HEK293T (cell line): ENCODE data around the gene MEF2B.
"Not testable (repeated sequence)": the region's sequence is repeated elsewhere in the genome, so short reads cannot be mapped to it uniquely, and the experiment has no call there.

ENCODE experiments used
- CTCF ChIA-PET: fragments of 350-600 bp; formaldehyde crosslinking; extraction: SDS; loops from one replicate; lab custom pipeline; 2021; ENCODE audit warnings: antibody characterized with exemption, inconsistent platforms; lab: Yijun Ruan, JAX
- POLR2A ChIA-PET: fragments of 350-600 bp; formaldehyde crosslinking; extraction: SDS; loops from one replicate; lab custom pipeline; 2020; ENCODE audit warnings: antibody characterized with exemption, inconsistent platforms; lab: Yijun Ruan, JAX
- DNase-seq: peaks from one replicate; pipeline ENCODE4 v3.0.0; 2012; ENCODE audit warnings: mixed read lengths; ENCODE audit errors: extremely low spot score
- ARNT ChIP-seq: fragments of 450-650 bp; IDR thresholded peaks from 2 replicates; pipeline ENCODE4 v1.6.1; 2017; ENCODE audit warnings: mild to moderate bottlenecking
- BHLHE40 ChIP-seq: fragments of 450-650 bp; IDR thresholded peaks from 2 replicates; pipeline ENCODE4 v1.6.1; 2016; ENCODE audit warnings: mild to moderate bottlenecking, moderate library complexity, borderline replicate concordance
- CTBP1 ChIP-seq: fragments of 450-650 bp; IDR thresholded peaks from 2 replicates; pipeline ENCODE4 v1.6.1; 2016; ENCODE audit warnings: borderline replicate concordance
- ELF4 ChIP-seq: fragments of 450-650 bp; IDR thresholded peaks from 2 replicates; pipeline ENCODE4 v1.6.1; 2017; ENCODE audit warnings: antibody characterized with exemption
- FOXA1 ChIP-seq: fragments of 450-650 bp; IDR thresholded peaks from 2 replicates; pipeline ENCODE4 v1.6.1; 2016; ENCODE audit warnings: mild to moderate bottlenecking
- FOXK2 ChIP-seq: fragments of 450-650 bp; IDR thresholded peaks from 2 replicates; pipeline ENCODE4 v1.6.1; 2016; ENCODE audit warnings: mild to moderate bottlenecking
- FOXM1 ChIP-seq: fragments of 450-650 bp; IDR thresholded peaks from 2 replicates; pipeline ENCODE4 v1.6.1; 2017; ENCODE audit warnings: mild to moderate bottlenecking, borderline replicate concordance
- HDGF ChIP-seq: fragments of 450-650 bp; IDR thresholded peaks from 2 replicates; pipeline ENCODE4 v1.6.1; 2017; ENCODE audit warnings: antibody characterized with exemption, borderline replicate concordance
- L3MBTL2 ChIP-seq: fragments of 450-650 bp; conservative IDR thresholded peaks from 2 replicates; pipeline ENCODE4 v1.6.1; 2016; ENCODE audit warnings: mild to moderate bottlenecking
- LEF1 ChIP-seq: fragments of 450-650 bp; IDR thresholded peaks from 2 replicates; pipeline ENCODE4 v1.6.1; 2017; ENCODE audit warnings: mild to moderate bottlenecking, borderline replicate concordance
- NFRKB ChIP-seq: fragments of 450-650 bp; IDR thresholded peaks from 2 replicates; pipeline ENCODE4 v1.6.1; 2016; ENCODE audit warnings: mild to moderate bottlenecking, moderate library complexity
- PKNOX1 ChIP-seq: fragments of 450-650 bp; IDR thresholded peaks from 2 replicates; pipeline ENCODE4 v1.6.1; 2016
- SP1 ChIP-seq: fragments of 450-650 bp; IDR thresholded peaks from 2 replicates; pipeline ENCODE4 v1.6.1; 2017
- SUZ12 ChIP-seq: fragments of 450-650 bp; IDR thresholded peaks from 2 replicates; pipeline ENCODE4 v1.6.1; 2016; ENCODE audit warnings: mild to moderate bottlenecking
- TARDBP ChIP-seq: fragments of 450-650 bp; IDR thresholded peaks from 2 replicates; pipeline ENCODE4 v1.6.1; 2016
- ZNF384 ChIP-seq: fragments of 450-650 bp; IDR thresholded peaks from 2 replicates; pipeline ENCODE4 v1.6.1; 2016

Gene MEF2B

DNA sequence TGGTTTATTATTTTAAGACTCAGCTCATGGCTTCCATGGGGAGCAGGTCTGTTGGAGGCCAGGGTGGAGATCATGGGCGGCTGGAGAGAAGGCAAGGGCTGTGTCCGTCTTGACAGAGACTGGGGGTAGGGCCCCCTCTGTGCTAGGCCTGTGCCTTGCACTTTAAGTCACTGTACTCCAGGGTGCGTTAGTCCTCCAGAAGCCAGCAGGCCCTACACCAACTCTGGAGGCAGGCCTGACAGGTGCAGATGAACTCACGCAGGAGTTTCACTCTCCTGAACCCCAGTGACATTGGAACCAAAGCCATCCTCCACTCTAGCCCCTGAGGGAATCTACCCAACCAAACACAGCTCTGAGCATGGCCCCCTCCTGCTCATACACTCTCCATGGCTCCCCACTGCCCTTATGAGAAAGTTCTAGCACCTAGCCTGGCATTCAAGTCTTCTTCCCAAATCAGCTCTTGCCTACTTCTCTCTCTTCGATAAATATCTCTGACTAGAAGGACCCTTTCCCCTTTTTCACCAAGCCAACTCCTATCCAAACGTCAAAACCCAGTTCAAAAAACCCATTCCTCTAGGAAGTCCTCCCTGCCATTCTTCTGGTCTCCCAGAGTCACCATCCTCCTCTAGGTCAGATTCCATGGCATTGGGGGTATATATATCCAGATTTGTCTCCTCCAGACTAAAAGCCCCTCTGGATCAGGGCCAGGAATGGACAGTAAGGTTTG lies 15.1 kb downstream of the MEF2B start:
- TF ChIP-seq LEF1: no peak
- no peak for TF ChIP-seq FOXM1
- no peak for TF ChIP-seq BHLHE40
- no peak for TF ChIP-seq SUZ12
- TF ChIP-seq L3MBTL2: no peak
- no peak for TF ChIP-seq ARNT
- TF ChIP-seq CTBP1: no peak
- TF ChIP-seq FOXA1: no peak
- no peak for TF ChIP-seq FOXK2
- TF ChIP-seq SP1: no peak
- TF ChIP-seq ELF4: no peak
- TF ChIP-seq HDGF: no peak
- CTCF ChIA-PET: no interaction called here
- DNase-seq: no peak
- POLR2A ChIA-PET: no interaction called here

DNA sequence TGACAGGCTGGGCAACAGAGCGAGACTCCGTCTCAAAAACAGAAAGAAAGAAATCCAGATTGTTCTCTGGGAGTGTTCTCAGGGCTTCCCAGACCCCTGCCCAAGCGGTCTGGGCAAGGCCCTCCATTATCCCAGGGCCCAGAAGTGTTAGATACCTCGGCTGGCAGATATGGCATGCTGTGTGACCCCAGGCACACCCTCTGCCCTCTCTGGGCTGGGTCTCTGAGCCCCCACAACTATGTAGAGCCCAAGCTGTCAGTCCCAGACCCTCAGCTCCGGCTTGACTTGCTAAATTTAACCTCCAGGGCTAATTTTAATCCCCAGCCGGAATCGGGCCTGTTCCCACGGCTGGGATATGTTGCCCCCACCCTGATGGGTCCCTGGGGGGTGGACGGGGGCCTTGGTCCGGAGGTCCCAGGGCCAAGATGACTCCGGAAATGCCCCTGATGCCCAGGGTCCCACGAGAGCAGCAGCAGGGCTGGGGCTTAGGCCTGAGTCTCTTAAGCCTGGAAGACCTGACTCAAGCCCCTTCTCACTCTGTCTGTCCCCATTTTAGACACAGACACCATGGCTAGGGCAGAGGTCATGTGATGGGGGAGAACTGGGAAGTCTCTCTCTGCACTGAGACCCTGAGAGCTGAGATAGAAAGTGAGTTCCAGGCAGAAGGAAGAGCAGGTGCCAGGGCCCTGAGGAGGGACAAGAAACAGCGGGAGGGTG lies 17.2 kb downstream of the MEF2B start:
- ChIA-PET CTCF (no interaction called here), POLR2A (no interaction called here)
- DNase-seq: no peak
- TF ChIP-seq FOXM1 (no peak), NFRKB (no peak), ARNT (no peak), L3MBTL2 (no peak), FOXK2 (no peak), LEF1 (no peak), TARDBP (no peak), FOXA1 (no peak), PKNOX1 (no peak)

- POLR2A ChIA-PET: no interaction called here
- CTCF ChIA-PET: no interaction called here
- no peak for DNase-seq
- TF ChIP-seq L3MBTL2 (no peak), ZNF384 (no peak), NFRKB (no peak), CTBP1 (no peak), ELF4 (no peak), LEF1 (no peak), TARDBP (no peak), SUZ12 (no peak), PKNOX1 (no peak)
Observed at GRCh38 chr19:19151418-19151817, 18.6 kb downstream of the MEF2B start.

- CTCF ChIA-PET: interaction anchor here (0.6 kb wide), 3 partner anchors 10 to 226 kb away, joined by 3 to 6 read pairs (median 3); no protein-coding TSS in a partner anchor
- TF ChIP-seq TARDBP: no peak
- no peak for TF ChIP-seq NFRKB
- TF ChIP-seq LEF1: no peak
- no peak for TF ChIP-seq CTBP1
- TF ChIP-seq ZNF384: no peak
- TF ChIP-seq SP1: no peak
- no peak for TF ChIP-seq FOXM1
- no peak for TF ChIP-seq ELF4
- TF ChIP-seq L3MBTL2: no peak
- no peak for TF ChIP-seq FOXK2
- TF ChIP-seq HDGF: no peak
- TF ChIP-seq PKNOX1: no peak
- no peak for TF ChIP-seq SUZ12
- no peak for DNase-seq
- POLR2A ChIA-PET: no interaction called here
Observed at GRCh38 chr19:19149435-19149834, 20.6 kb downstream of the MEF2B start.

- CTCF ChIA-PET: interaction anchor here (2.8 kb wide), 1 partner anchor 26 kb away, joined by 12 read pairs; no protein-coding TSS in a partner anchor
- POLR2A ChIA-PET: interaction anchor here (0.9 to 1.5 kb wide), 2 partner anchors 8 to 22 kb away, joined by 4 read pairs; partner anchors contain the start of gene MEF2B
- DNase-seq: not testable (repeated sequence)
Observed at GRCh38 chr19:19148504-19148903, 21.6 kb downstream of the MEF2B start.

- ChIA-PET CTCF (interaction anchor here (2.8 kb wide), 1 partner anchor 27 kb away, joined by 12 read pairs; no protein-coding TSS in a partner anchor), POLR2A (interaction anchor here (1.5 kb wide), 1 partner anchor 9 kb away, joined by 4 read pairs; no protein-coding TSS in a partner anchor)
- TF ChIP-seq CTBP1 (no peak), BHLHE40 (no peak), SP1 (no peak), LEF1 (no peak), ARNT (no peak), FOXM1 (no peak), PKNOX1 (no peak), TARDBP (no peak), L3MBTL2 (no peak), FOXK2 (no peak), ELF4 (no peak), SUZ12 (no peak), FOXA1 (no peak), HDGF (no peak), NFRKB (no peak), ZNF384 (no peak)
- DNase-seq: no peak
Observed at GRCh38 chr19:19147344-19147743, 22.7 kb downstream of the MEF2B start.
